HG03354 (cell line): Measurements from ENCODE around the gene C1orf87.
"Not testable (repeated sequence)": the region's sequence is repeated elsewhere in the genome, so short reads cannot be mapped to it uniquely, and the experiment has no call there.

ENCODE experiments used
- ATAC-seq: cut with Tn5 transposase; IDR thresholded peaks from one replicate; pipeline ENCODE4 v1.9.1; 2021; ENCODE audit warnings: mild to moderate bottlenecking; ENCODE audit not compliant: unreplicated experiment, poor library complexity, severe bottlenecking

C1orf87 gene

GRCh38 chr1:59999006-59999405, 74.6 kb downstream of the C1orf87 start:
- no peak for ATAC-seq

GRCh38 chr1:59997479-59998115, 76.0 kb downstream of the C1orf87 start:
- no peak for ATAC-seq

- ATAC-seq = no peak
Observed at GRCh38 chr1:59994302-59995198, 79.0 kb downstream of the C1orf87 start.

- ATAC-seq = no peak
Observed at GRCh38 chr1:59992040-59992820, 81.3 kb downstream of the C1orf87 start.

GRCh38 chr1:59990470-59990869, 83.1 kb downstream of the C1orf87 start:
- ATAC-seq = no peak

- no peak for ATAC-seq
Observed at GRCh38 chr1:59986516-59987310, 86.9 kb downstream of the C1orf87 start.

GRCh38 chr1:59985911-59986515, 87.6 kb downstream of the C1orf87 start:
- ATAC-seq = no peak

GRCh38 chr1:59979666-59980065, 93.9 kb downstream of the C1orf87 start:
- ATAC-seq = no peak

- ATAC-seq = no peak
Observed at GRCh38 chr1:59978511-59978910, 95.1 kb downstream of the C1orf87 start.

GRCh38 chr1:59978026-59978425, 95.5 kb downstream of the C1orf87 start:
- no peak for ATAC-seq

GRCh38 chr1:59977075-59977410, 96.5 kb downstream of the C1orf87 start:
- no peak for ATAC-seq

GRCh38 chr1:59976194-59977074, 97.1 kb downstream of the C1orf87 start:
- ATAC-seq = peak; percentile 71

- no peak for ATAC-seq
Observed at GRCh38 chr1:59973719-59974118, 99.9 kb downstream of the C1orf87 start.

GRCh38 chr1:59972216-59972927, 101.2 kb downstream of the C1orf87 start:
- no peak for ATAC-seq

- peak; percentile 83 for ATAC-seq
Observed at GRCh38 chr1:59971464-59971911, 102.1 kb downstream of the C1orf87 start.

GRCh38 chr1:59969542-59970175, 103.9 kb downstream of the C1orf87 start:
- not testable (repeated sequence) for ATAC-seq

GRCh38 chr1:59968746-59969145, 104.8 kb downstream of the C1orf87 start:
- not testable (repeated sequence) for ATAC-seq
